ENCODE results near the gene CD68.
"Not testable (repeated sequence)": the region's sequence is repeated elsewhere in the genome, so short reads cannot be mapped to it uniquely, and the experiment has no call there.

The CD68 gene

DNA sequence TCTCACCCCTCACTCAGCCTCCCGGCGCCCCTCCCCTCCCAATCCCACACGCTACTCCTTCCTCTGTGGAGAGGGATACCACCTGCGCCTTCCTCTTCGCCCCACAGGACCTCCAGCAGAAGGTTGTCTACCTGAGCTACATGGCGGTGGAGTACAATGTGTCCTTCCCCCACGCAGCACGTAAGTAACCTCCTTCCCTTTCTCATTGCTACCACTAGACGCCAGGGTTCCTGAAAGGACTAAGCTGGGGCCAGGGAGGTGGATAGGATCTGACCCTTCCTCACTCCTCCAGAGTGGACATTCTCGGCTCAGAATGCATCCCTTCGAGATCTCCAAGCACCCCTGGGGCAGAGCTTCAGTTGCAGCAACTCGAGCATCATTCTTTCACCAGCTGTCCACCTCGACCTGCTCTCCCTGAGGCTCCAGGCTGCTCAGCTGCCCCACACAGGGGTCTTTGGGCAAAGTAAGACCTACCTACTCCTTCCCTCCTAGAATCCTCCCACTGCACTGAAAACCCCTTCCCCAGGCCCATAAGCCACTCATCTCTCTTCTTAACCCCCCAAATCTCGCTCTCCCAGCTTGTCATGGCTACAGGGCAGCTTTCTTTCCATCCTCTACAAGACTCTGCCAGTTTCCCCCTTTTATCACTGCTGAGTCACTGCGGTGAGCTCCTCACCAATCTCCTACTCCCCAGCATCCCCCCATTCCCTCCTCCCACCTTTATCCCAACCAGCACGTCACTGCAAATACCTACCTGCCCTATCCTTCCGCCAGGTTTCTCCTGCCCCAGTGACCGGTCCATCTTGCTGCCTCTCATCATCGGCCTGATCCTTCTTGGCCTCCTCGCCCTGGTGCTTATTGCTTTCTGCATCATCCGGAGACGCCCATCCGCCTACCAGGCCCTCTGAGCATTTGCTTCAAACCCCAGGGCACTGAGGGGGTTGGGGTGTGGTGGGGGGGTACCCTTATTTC, 1.5 kb downstream of the CD68 start:
- DNase-seq (ENCODE audit: low spot score) = peak; percentile 85

DNA sequence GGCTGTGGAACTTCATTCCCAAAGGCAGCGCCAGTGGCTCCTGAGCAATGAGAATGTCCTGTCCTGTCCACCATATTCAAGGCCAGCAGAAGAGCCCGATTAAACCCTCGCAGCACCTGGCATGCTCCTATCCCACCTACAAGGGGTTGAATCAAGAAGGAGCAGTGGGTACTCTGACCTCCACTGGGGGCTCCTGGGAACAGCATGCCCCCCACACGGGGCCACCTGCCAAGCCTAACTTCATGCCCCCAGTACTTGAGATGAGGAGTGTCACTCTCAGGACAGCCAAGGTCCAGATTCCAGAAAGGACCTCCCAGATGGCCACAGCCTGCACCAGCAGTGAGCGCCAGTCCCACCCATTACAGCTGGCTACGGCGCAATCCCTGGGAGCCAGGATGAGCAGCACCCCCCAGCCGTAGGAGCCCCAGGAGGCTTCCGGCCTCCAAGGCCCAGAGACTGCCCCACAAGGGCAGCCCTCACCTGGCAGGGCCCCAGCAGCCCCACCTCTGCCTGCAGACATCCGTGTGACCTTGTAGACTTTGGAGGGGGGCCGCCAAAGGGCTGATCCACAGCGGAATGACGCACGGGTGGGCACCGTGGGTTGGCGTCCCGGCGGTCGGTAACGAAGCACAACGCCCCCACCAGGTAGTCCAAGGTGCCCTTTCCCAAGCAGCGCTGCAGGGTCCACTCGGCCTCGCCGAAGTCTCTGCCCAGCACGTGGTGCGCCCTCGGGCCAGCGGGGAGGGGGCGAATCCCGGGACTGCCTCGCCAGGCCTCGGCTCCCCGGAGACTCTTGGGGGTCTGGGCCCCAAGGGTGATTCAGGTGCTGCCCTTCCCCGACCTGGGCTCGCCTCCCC, 3.2 kb downstream of the CD68 start:
- peak; percentile 77 for DNase-seq (ENCODE audit: low spot score)

DNA sequence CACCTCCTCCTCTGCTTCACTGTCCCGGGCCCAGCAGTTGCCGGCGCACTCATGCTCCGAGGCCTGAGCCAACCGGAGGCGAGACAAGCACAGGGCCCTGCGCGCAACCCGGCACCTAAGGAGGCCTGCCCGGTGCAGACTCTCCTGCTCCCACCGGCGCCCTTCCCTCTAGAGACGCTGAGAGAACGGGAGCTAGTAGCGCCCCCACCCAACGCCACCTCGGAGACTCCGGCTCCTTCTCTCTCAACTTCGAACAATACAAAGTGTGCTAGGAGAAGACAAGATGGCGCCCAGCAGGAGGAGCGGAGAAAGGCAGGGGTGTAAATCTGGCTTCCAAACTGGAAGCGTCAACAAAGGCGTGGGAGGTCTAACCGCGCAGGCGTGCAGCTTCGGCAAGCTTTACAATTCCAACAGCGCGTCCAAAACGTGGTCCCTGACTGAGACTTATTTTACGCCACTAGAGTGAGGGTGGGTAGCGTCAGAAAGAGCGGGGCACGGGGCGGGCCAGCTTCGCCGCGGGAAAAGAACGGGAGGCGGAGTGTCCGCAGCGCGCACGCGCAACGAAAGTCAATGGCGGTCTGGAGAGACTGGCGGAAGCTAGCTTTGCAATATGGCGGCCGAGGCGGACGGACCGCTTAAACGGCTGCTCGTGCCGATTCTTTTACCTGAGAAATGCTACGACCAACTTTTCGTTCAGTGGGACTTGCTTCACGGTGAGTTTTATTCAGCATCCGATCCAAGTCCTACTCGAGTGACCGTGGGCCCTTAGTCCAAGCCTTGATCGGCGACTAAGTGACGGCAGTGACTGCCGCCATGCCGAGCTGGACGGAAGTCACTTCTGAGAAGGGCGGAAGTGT, 4.0 kb downstream of the CD68 start, which contains the start of gene MPDU1:
Gene MPDU1 (plus strand): TSS at position 600 of the 857 bp plus-strand sequence. CDS start 11 bp downstream, at position 611.
- peak; percentile 99 for DNase-seq (ENCODE audit: low spot score)

DNA sequence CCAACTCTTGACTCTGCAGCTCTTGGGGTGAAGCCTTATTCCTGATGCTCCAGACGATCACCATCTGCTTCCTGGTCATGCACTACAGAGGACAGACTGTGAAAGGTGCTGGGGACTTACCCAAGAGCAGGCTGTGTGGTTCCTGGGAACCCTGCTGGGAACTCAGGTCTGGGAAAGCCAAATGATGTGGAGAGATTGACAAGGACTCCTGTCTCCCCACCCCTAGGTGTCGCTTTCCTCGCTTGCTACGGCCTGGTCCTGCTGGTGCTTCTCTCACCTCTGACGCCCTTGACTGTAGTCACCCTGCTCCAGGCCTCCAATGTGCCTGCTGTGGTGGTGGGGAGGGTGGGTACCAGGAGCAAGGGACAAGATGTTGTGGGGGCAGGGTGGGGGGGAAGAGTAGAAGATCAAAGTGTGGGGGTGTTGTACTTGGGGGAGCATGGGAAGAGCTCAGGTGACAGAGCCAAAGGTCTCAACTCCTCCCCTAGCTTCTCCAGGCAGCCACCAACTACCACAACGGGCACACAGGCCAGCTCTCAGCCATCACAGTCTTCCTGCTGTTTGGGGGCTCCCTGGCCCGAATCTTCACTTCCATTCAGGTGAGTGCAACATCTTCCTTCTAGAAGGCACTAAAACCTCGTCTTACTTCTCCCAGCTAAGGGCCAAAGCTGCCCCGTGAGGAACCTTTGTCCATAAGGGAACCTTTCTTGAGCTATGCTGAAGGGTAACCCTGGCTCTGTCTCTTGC, 7.4 kb downstream of the CD68 start:
- DNase-seq (ENCODE audit: low spot score) = peak; percentile 48

DNA sequence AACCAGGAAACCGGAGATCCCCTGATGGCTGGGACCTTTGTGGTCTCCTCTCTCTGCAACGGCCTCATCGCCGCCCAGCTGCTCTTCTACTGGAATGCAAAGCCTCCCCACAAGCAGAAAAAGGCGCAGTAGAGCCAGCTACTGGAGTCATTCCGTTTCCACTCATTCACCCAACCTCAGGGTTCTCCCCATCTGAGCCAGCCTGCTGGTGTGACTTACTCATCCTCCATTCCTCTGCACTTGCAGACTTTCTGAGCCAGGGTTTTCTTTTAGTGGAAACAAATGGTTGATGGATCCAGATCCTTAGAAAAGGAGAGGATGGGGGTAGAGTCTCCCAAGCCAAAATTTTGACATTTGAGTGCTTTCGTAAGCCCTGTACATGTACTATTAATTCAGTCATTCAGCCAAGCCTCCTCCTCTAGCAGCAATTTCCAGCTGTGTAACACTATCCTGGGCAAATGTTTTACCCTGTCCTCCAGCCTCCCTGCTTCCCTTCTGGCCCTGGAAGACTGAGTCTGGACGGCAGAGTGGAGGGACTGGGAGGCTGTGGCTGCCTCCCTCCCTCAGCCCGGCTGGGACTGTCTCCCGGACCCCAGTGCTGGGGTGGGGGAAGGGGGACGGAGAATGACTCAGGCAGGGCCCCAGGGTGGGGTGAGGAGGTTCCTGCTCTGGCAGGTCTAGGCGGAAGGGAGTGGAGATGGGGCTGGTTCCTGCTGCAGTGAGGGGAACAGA, 8.1 kb downstream of the CD68 start:
- DNase-seq (ENCODE audit: low spot score) = peak; percentile 66

DNA sequence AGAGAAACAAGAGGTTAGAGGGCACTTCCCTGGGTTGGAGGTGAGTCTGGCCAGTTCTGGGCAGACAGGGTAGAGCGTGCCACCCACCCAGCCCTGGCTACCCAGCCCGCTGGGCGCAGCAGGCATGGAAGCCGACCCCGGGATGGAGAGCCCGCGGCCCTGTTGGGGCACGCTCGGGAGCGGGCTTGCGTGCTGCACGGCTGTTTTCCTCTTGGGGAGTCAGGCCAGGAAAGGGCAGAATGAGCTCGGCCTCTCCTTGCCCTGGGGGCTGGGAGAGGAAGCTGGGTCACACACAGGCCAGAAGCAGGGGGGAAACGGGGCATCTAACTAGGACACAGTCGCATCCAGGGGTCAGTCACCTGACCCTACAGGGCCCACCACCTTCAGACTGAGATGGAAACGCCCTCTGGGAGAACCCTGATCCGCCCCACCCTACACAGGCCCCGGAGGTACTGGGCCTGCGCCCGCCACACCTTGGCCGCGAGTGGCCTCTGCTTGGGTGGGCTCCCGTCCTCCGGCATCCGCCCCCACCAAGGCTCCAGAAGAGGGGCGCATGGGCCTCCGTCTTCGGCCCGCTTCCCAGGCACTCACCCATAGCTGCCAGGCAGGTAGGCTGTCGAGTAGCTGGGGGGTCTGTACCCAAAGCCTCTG, 9.2 kb downstream of the CD68 start:
- no peak for DNase-seq (ENCODE audit: low spot score)

DNA sequence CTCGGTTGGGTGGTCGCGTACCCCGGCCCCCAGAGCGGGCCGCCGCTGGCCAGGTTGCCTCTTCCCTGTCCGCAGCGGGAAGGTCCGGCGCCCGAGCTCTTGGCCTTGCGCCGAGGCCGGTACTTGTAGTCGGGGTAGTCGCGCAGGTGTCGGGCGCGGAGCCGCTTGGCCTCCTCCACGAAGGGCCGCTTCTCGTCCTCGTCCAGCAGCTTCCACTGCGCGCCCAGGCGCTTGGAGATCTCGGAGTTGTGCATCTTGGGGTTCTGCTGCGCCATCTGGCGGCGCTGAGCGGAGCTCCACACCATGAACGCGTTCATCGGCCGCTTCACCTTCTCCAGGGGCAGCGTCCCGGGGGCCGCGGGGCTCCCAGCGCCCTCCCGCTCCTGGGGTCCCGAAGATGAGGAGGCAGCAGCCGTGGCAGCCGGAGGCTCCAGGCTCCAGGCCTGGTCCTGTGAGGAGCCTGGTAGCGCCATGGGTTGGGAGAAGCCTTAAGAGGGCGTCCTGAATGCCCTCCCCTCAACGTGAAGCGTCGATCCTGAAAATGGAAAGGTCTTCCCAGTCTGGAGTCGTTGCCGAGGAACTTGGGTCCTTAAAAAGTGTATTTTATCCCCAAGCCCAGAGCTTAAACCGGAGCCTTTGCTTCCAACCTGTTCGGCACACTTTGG, 9.9 kb downstream of the CD68 start:
- DNase-seq (ENCODE audit: low spot score) = no peak

DNA sequence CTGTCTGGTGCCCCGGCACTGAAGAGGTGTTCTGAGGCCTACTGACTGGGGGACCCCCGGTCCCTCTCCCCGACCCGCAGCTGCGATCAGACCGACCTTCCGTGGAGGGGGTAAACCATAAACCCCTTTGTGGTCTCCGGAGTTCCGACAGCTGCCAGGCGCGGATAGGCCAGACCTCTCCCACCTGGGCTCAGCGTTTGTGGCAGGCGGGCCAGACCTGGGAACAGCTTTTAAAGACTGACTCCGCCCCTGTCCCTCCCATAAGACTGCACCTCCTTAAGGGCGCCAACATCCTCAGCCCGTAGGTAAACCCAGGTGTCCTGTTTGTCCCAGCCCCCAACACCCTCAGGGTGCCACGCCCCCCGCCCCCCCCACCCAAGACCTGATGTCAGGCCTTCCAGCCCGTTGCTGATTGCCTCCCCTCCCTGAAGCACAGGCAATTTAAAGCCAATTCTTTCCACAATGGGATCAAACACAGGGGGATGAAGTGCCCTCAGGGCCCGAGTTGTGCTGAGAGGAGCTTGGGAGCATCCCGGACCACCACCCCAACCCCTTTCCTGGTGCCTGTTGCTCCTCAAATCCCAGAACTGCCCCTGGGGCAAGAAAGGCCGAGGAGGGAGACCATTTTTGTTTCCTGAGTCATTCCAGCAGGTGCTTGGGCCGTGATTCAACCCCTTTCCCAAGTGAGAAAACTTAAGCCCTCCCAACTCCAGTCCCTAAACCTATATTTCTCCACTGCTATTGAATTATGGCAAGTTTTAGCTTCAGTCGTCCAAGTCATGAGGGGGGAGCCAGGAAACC, 10.7 kb downstream of the CD68 start, which contains the start of gene SOX15:
Gene SOX15 (minus strand): TSS at position 204 of the 801 bp plus-strand sequence. CDS start 418 bp downstream, outside the sequence.
- no peak for DNase-seq (ENCODE audit: low spot score)

DNA sequence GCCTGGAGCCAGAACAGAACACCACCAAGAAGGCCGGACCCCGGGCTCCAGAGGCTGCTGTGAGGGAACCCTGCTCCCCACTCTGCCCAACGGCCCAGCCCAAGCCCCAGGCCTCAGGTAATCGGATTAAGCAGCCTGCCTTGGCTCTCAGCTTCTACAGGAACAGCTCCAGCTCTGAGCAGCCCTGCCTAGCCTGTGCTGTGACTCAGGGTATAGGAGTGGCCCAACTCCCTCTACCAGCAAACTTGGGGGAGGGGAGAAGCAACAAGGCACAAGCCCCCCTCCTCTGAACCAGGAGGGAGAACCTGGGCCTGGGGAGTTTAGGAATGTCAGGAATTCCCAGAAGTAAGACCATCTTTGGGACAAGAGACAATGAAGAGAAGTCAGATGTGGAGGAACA, 11.3 kb downstream of the CD68 start:
- peak; percentile 44 for DNase-seq (ENCODE audit: low spot score)

DNA sequence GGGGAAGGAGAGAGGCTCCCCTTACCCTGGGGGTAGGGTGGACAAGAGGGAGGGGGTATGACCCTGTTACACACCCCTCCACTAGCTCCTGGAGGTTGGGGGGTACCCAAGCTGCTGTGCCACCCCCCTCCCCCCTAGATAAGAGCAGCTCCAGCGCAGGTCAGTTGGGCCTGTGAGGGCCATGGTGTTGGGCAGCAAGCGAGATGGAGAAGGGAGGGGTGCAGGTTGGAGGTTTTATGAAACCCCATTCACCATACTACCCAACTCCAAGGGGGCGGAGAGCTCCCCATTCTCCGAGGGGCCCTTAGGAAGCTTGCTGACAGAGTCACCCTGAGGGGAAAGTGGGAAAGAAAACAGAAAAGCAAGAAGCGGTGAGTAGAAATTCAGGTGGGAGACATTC, 12.2 kb downstream of the CD68 start:
- no peak for DNase-seq (ENCODE audit: low spot score)

DNA sequence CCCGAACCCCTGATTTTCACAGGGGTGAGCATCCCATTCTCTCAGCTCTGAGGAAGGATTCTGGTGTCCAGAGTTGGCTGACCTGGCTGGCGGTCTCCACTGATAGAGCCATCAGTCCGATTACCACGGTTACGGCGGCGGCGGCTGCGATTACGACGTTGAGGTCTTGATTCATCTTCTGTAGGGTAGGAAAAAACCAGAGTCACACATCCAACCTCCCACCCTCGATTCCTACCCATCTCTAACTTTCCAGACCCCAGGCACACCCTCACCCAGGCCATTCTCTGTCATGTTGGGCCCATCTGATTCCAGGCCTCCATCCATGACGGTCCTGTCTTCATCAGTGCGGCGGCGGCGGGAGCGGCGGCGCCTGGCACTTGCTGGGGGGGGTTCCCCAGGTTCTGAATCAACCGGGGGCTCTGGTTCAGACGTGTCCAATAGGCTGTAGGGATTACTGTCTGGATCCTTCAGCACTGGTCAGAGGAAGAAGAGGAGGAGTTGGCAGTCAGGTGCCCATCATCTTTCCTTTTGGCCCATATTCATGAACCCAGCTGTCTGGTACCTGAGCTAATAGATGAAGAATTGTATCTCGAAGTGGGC, 13.1 kb downstream of the CD68 start:
- no peak for DNase-seq (ENCODE audit: low spot score)

DNA sequence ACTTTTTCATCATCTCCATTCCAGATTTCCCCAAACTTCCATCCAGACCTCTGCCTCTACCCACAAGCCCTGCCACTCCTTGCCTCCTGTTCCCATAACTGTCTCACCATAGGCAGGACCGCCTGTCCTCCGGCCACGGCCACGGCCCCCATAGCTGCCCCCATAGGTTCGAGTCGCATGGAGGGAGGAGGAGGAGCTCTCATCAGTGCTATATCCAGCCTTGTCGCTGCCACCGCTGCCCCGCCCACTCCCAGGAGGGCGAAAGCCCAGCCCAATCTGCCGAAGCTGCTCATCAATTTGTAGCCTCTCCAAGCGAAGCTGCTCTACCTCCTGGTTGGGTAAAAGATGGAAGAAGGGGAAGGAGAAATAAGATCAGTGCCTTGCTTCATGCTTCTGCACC, 13.9 kb downstream of the CD68 start:
- DNase-seq (ENCODE audit: low spot score) = no peak

DNA sequence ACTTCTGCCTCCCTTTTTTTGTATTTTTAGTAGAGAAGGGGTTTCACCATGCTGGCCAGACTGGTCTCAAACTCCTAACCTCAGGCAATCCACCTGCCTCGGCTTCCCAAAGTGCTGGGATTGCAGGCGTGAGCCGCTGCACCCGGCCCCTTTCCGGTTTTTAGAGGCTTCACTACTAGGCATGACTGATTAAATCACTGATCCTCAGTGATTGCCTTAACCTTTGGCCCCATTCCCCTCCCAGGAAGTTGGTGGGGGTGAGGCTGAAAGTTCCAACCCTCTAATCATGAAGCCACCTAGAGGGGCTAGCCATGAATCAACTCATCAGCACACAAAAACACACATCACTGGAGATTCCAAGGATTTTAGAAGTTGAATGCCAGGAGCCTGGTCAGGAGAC, 18.1 kb downstream of the CD68 start:
- not testable (repeated sequence) for DNase-seq (ENCODE audit: low spot score)

DNA sequence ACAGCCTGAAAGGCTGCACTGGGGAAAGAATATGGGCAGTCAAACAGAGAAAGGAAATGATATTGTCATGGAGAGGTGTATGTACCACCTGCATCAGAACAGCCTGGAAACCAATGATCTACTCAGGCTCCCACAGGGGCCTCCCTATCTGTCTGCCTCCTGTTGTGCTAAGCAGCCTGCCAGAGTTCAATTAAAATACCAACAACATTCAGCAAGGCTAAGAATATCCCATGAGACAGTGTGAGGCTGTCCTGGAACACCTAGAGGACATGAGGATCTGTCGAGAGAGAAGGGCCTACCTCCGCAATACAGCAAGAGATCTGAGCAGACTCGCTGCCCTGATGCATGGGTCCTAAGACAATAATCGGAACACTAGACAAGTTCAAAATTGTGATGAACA, 26.8 kb downstream of the CD68 start:
- DNase-seq (ENCODE audit: low spot score) = no peak

DNA sequence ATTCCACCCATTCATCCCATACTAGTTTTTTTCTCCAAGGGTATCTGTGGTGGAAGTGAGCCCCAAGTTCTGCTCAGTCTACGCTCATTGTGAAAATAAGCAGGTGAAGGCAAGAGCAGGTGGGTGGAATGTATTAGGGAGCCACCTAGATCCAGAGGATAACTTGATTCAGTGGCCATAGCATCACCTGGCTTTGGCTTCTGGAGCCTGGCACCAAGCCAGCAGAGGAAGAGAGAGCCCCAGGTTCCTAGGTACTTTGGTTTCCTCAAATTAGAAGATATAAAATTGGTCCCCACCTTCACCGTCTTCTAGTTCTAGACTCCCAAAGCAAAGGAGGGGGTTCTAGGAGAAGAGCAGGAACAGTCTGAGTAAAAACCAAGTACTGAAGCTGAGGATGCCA, 31.2 kb downstream of the CD68 start:
- DNase-seq (ENCODE audit: low spot score) = no peak

DNA sequence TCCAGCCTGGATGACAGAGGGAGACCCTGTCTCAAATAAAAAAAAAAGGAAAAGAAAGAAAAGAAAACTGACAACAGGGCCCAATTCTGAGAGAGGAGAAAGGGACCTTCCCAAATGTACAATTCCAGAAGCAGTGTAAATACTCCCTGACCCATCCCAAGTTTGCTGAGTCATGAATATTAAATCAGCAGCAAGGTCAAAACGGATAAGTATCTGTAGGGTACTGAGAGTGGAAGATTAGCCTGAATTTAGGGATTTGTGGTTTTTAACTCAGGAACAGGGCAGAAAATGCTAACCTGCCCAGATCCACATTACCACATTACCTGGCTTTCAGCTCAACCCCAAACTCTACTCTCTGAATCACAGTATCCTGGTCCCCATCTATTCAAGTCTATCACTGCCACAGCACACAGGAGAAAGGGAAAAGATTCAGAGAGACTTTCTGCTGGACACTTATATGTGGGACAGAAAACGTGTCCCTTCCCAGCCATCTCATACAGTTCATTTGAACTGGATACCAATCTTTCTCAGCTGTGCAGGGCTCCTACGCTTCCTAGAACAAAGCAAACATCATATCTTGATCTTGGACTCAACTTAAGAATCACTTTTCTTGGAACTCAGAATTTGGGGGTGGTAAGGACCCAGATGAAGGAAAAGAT, 32.3 kb downstream of the CD68 start:
- DNase-seq (ENCODE audit: low spot score) = no peak

DNA sequence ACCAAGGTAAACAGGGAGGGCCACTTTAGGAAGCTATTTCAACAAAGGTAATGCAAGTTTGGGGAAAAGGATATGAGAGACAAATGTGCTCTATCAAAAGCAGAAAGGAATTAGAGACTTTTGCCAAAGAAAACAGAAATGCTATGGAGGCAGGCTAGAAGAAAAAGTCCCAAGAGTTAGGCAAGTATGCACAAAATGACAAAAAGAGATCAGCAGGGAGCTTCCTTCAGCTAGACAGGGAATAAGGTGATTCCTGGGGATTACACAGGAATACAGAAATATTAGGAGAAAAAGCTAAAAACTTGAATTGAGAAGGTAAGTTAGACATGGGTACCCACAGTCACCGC, 32.8 kb downstream of the CD68 start:
- DNase-seq (ENCODE audit: low spot score) = no peak
